Right atrium auricular region (tissue), 2 donors: Measurements from ENCODE around the gene PRPF19. TPM values are rescaled to one million over a fixed set of nuclear protein-coding genes. Genes with fewer than 3 reads are reported as not detected.

Experiments
- DNase-seq: peaks from one replicate; pipeline ENCODE4 v3.0.0-alpha.2; 2019; ENCODE audit warnings: low spot score
- H3K27ac ChIP-seq, 2 donors: fragments of 200-600 bp; sonication (generic); 1 replicate in 1 of 2; 2 replicates in 1 of 2; pipeline ENCODE4 v1.5.1; 2016 to 2019
- H3K27me3 ChIP-seq, 2 donors: fragments of 200-600 bp; sonication (generic); one replicate each; pipeline versions ENCODE4 v1.5.1 to v1.6.0; 2017 to 2019
- H3K36me3 ChIP-seq: fragments of 200-600 bp; sonication (generic); one replicate; pipeline ENCODE4 v1.5.1; 2016
- H3K4me1 ChIP-seq, 2 donors: fragments of 200-600 bp; sonication (generic); one replicate each; pipeline versions ENCODE4 v1.5.1 to v1.6.0; 2017 to 2019
- H3K4me3 ChIP-seq, 2 donors: fragments of 200-600 bp; sonication (generic); 1 replicate in 1 of 2; 2 replicates in 1 of 2; pipeline ENCODE4 v1.5.1; 2017 to 2019; ENCODE audit warnings: mild to moderate bottlenecking in 1 of 2, moderate library complexity in 1 of 2
- H3K9me3 ChIP-seq, 2 donors: fragments of 200-600 bp; sonication (generic); one replicate each; pipeline ENCODE4 v1.5.1; 2019
- total RNA-seq, 2 donors: library from RNA; depleted of rRNA; stranded (reverse); fragments of >200 nt; gene quantifications; one replicate each; pipeline ENCODE4 v1.1.0, GENCODE V29; 2016
- TF ChIP-seq, protein P1 (sequence below), 2 donors: fragments of 200-600 bp; sonication (generic); IDR thresholded peaks; one replicate each; pipeline ENCODE4 v1.5.1; 2019; ENCODE audit warnings: antibody characterized with exemption in 2 of 2

The PRPF19 gene
- total RNA-seq, 2 donors from 2014 or later = 20.3 to 46.2 TPM

DNA sequence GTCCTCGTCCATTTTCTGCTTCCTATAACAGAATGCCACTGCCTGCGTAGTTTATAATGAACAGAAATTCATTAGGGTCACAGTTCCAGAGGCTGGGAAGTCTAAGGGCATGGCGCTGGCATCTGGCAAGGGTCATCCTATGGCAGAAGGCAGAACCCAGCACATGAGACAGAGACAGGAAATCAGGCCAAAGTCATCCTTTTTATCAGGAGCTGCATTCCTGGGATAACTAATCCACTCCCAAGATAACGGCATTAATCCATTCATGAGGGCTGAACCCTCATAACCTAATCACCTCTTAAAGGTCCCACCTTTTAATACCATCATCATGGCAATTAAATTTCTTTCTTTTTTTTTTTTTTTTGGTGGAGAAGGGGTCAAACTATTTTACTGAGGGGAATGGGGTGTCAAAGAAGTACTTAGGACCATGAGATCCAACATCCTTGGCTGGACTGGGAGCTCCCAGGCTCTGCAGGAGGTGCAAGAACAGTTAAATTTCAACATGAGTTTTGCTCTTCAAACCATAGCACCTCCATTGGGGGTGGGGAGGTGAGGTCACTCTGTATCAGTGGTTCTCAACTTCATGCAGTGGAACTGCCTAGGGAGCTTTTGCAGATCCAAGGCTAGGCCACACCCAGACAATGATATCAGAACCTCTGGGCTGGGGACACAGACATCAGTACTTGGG lies 12.0 kb upstream of the PRPF19 start:
- TF ChIP-seq, protein P1, sequence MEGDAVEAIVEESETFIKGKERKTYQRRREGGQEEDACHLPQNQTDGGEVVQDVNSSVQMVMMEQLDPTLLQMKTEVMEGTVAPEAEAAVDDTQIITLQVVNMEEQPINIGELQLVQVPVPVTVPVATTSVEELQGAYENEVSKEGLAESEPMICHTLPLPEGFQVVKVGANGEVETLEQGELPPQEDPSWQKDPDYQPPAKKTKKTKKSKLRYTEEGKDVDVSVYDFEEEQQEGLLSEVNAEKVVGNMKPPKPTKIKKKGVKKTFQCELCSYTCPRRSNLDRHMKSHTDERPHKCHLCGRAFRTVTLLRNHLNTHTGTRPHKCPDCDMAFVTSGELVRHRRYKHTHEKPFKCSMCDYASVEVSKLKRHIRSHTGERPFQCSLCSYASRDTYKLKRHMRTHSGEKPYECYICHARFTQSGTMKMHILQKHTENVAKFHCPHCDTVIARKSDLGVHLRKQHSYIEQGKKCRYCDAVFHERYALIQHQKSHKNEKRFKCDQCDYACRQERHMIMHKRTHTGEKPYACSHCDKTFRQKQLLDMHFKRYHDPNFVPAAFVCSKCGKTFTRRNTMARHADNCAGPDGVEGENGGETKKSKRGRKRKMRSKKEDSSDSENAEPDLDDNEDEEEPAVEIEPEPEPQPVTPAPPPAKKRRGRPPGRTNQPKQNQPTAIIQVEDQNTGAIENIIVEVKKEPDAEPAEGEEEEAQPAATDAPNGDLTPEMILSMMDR (IDR thresholded peaks at IDR 0.05) = no peak
- Histone ChIP-seq H3K36me3 (peaks cover 38% of the 10 kb centered on the region), H3K27ac (no peak overlapping the region), H3K9me3 (no peaks in the 10 kb centered on the region), H3K27me3 (no peaks in the 10 kb centered on the region), H3K4me1 (peaks cover 0 to 54% of the 10 kb centered on the region in 2 donors), H3K4me3 (no peak overlapping the region)
- DNase-seq = no peak

DNA sequence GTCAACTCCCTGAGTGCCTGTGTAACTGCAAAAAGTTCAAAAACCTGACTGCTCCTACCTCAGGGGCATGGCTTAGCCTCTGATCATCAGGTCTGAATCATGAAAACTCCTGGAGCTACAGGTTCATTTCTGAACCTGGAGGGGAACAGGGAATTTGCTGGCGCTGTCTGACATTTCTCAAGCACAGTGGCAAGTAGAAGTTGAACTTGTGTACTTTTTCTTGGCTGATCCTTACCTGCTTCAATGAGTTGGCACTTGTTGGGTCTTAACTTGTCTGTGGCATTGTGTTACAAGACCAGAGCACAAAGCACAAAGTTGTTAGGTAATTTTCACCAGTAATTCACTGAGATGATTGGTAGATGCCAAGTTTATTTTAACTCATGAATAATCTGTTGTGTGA lies 10.9 kb upstream of the PRPF19 start:
- Histone ChIP-seq H3K9me3 (no peaks in the 10 kb centered on the region), H3K4me1 (peaks cover 0 to 64% of the 10 kb centered on the region in 2 donors), H3K4me3 (no peak overlapping the region), H3K27me3 (no peaks in the 10 kb centered on the region), H3K36me3 (peaks cover 29% of the 10 kb centered on the region), H3K27ac (no peak overlapping the region)
- TF ChIP-seq, protein P1 (IDR thresholded peaks at IDR 0.05) = no peak
- DNase-seq = no peak

DNA sequence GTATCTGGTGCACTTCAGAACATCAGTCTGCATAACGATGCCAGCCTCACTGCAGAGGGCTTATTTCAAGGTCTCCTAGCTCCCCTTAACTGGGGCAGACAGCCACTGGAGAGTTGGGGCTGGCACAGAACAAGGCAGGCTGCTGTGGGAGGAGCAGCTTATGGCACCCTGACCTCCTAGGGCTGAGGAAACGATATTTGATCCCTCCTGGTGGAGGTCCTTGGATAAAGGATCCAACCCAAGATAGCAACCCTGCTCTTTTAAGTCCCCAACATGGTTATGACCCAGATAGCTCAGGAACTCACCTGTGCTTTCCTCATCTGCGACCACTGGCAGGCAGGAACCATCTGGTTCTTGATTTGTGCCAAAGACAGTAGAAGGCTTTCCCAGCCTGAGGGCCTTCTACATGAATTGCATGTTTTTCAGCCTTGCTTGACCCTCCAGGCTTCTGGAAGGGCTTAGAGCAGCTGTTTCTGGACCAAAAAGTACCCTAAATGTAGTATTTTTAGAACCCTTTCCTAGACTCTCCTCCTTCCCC lies 10.4 kb upstream of the PRPF19 start:
- Histone ChIP-seq H3K4me1 (peaks cover 0 to 64% of the 10 kb centered on the region in 2 donors), H3K4me3 (no peak overlapping the region)

DNA sequence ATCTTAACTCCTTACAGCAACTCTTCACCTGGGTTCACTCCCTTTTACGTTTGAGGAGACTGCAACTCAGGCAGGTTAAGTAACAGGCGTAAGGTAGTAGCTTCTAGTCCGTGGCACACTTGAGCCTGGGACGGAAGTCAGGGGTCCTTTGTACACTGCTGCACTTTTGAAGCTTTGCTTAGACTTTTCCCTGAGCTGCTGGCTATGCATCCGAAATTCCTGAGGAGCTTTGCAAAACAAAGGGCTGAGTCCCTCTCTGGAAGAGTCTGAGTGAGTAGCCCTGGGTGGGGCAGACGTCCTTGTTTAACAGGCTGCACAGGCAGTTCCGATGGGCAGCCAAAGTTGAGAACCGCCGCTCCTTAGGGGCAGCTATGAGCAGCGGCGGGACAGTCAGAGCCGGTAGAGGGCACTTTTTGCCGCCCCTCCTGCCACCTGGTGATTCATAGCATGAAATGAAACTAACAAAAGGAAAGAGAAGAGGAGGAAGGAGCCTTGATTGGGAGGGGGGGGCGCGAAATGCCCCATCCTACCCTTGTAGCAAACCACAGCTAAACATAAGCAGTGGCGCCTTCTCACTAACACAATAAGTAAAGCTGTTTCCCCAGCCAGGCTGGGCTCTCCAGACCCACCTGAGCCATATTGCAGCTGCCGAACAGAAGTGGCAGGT lies 9.0 kb upstream of the PRPF19 start:
- peak overlapping the region; percentile 82 to 83 for H3K4me3 ChIP-seq
- DNase-seq = peak; percentile 88

More for the DNA sequence above, 10.4 kb upstream of the PRPF19 start:
- Histone ChIP-seq H3K27me3 (no peaks in the 10 kb centered on the region), H3K9me3 (no peaks in the 10 kb centered on the region), H3K27ac (no peak overlapping the region), H3K36me3 (peaks cover 24% of the 10 kb centered on the region)
- DNase-seq = no peak
- TF ChIP-seq, protein P1 (IDR thresholded peaks at IDR 0.05) = no peak

DNA sequence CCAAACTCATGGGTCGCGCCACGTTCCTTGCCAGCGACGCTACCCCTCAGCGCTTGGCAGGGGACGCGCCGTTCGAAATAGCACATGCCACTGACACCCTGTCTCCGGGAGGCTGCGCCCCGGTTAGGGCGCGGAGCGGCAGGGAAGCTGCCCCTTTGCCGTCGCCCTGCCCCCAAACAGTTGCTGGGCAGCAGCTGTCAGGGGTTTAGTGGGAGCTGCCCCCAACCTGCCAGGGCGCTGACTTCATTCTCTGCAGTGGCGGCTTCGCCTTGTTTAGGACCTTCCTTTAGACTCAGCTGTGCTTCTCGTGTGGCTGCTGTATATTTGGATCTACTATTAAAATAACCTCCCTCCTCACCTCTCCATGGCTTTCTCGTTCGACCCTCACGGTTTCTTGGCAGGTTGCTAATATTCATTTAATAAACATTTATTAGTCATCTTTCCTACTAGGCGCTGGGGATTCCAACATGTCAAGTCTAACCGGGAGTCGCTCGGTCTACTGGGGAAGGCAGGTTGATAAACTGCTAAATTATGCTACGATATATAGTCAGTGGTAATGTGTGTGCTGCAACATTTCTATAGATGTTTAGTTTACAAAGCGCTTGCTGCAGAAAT lies 8.4 kb upstream of the PRPF19 start:
- Histone ChIP-seq H3K27me3 (no peaks in the 10 kb centered on the region), H3K9me3 (no peaks in the 10 kb centered on the region), H3K27ac (peak overlapping the region; percentile 93 to 95), H3K36me3 (peaks cover 4% of the 10 kb centered on the region), H3K4me1 (peaks cover 0 to 69% of the 10 kb centered on the region in 2 donors), H3K4me3 (peak overlapping the region; percentile 82 to 83)
- TF ChIP-seq, protein P1 (IDR thresholded peaks at IDR 0.05) = no peak
- no peak for DNase-seq

More for the DNA sequence above, 9.0 kb upstream of the PRPF19 start:
- Histone ChIP-seq H3K27me3 (no peaks in the 10 kb centered on the region), H3K4me1 (peaks cover 0 to 74% of the 10 kb centered on the region in 2 donors), H3K27ac (peak overlapping the region; percentile 93 to 95), H3K9me3 (no peaks in the 10 kb centered on the region), H3K36me3 (peaks cover 10% of the 10 kb centered on the region)
- TF ChIP-seq, protein P1 (IDR thresholded peaks at IDR 0.05) = peak in 1 of 2 donors; percentile 64
